Mucosa of descending colon (tissue), 3 donors: ENCODE measurements around the gene SLC5A7. TPM values are rescaled to one million over a fixed set of nuclear protein-coding genes. Genes with fewer than 3 reads are reported as not detected.

Experiments
- ATAC-seq: fragments of 200-7000 bp; cut with Tn5 transposase; one replicate; pipeline ENCODE4 v1.9.1; 2020; ENCODE audit warnings: mild to moderate bottlenecking, moderate library complexity
- DNase-seq, 3 donors: peaks; one replicate each; pipeline ENCODE4 v3.0.0-alpha.2; 2020
- H3K36me3 ChIP-seq: fragments of 200-600 bp; one replicate; pipeline ENCODE4 v1.8.0; 2021; ENCODE audit warnings: low read depth, mild to moderate bottlenecking
- H3K4me1 ChIP-seq: fragments of 200-600 bp; one replicate; pipeline ENCODE4 v1.8.0; 2021; ENCODE audit warnings: low read depth, mild to moderate bottlenecking
- H3K4me3 ChIP-seq: fragments of 200-600 bp; one replicate; pipeline ENCODE4 v1.8.0; 2021; ENCODE audit warnings: mild to moderate bottlenecking
- H3K9me3 ChIP-seq: fragments of 200-600 bp; one replicate; pipeline ENCODE4 v1.8.0; 2021; ENCODE audit warnings: mild to moderate bottlenecking
- intact Hi-C, 2 donors: fragments of 100-400 bp; cut with DNase I in 1 of 2; cut with micrococcal nuclease in 1 of 2; formaldehyde crosslinking; loops; one replicate each; pipeline versions ENCODE4 v1.11.0 to v1.11.1; 2022; cut with DNase I, micrococcal nuclease
- total RNA-seq, 3 donors: library from RNA; stranded (reverse); fragmentation: NEBNext Ultra II Directional in 2 of 3; extraction: Animal tissue kit (Norgen Biotek cat#: 25700) in 2 of 3; gene quantifications; one replicate each; pipeline versions ENCODE4 v1.2.1 to v1.2.4, GENCODE V29; 2021 to 2023
- TF ChIP-seq, protein P1 (sequence below): fragments of 200-600 bp; IDR thresholded peaks from one replicate; pipeline ENCODE4 v1.8.0; 2022; ENCODE audit warnings: antibody characterized with exemption, mild to moderate bottlenecking
- donor health status: DM: no; HTN: no; CAD: no; lungs with moderate emphysema.
- donor health status: DM: no; HTN: no; CAD: no.
- donor health status: DM: no; HTN: yes; CAD: no.

Gene SLC5A7
- total RNA-seq, 3 donors from 2014 or later = 0.12 to 3.6 TPM; not detected in 1

DNA sequence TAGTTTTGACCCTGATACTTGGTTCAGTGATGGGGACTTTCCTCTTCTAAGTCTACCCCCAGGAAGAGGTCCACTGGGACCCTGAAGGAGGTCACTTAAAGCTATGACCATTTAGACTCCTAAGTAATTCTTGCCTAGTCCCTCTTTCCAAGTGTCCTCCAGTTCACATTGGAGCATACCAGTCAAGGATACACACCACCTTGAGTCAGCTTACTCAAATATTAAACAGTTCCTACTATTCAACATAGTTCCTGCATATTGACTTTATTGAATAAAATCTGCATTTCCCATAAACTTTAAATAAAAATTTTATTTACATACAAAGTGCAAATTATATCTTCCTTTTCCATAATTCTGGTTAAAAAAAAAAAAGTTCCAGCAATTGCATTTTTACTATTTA lies 36.3 kb downstream of the SLC5A7 start:
- Histone ChIP-seq H3K36me3 (no peaks in the 10 kb centered on the region), H3K4me3 (no peak overlapping the region), H3K9me3 (no peaks in the 10 kb centered on the region), H3K4me1 (no peaks in the 10 kb centered on the region)
- intact Hi-C loops = no loop called here
- ATAC-seq (no peak), DNase-seq (no peak)
- TF ChIP-seq, protein P1, sequence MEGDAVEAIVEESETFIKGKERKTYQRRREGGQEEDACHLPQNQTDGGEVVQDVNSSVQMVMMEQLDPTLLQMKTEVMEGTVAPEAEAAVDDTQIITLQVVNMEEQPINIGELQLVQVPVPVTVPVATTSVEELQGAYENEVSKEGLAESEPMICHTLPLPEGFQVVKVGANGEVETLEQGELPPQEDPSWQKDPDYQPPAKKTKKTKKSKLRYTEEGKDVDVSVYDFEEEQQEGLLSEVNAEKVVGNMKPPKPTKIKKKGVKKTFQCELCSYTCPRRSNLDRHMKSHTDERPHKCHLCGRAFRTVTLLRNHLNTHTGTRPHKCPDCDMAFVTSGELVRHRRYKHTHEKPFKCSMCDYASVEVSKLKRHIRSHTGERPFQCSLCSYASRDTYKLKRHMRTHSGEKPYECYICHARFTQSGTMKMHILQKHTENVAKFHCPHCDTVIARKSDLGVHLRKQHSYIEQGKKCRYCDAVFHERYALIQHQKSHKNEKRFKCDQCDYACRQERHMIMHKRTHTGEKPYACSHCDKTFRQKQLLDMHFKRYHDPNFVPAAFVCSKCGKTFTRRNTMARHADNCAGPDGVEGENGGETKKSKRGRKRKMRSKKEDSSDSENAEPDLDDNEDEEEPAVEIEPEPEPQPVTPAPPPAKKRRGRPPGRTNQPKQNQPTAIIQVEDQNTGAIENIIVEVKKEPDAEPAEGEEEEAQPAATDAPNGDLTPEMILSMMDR = no peak

DNA sequence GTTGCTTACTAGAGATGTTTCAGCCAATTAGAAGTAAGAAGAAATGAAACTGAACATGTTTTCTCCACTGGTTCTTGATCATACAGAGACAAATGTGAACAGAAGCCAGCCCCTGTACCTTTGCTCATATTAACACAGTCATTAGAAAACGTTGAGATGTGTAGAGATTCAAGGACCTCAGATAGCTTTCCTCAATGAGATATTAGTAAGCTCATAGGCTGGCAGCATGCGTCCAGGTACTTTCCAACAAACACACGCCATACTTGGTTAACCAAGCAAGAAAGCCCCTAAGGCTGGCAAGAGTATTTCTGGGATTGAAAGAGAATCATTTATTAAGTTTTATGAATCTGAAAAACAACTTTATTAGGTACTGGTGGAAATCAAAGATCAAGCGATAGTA lies 37.5 kb downstream of the SLC5A7 start:
- ATAC-seq (no peak), DNase-seq (no peak)
- Histone ChIP-seq H3K9me3 (no peaks in the 10 kb centered on the region), H3K4me3 (no peak overlapping the region), H3K36me3 (no peaks in the 10 kb centered on the region), H3K4me1 (no peaks in the 10 kb centered on the region)
- TF ChIP-seq, protein P1 = no peak
- intact Hi-C loops = no loop called here

DNA sequence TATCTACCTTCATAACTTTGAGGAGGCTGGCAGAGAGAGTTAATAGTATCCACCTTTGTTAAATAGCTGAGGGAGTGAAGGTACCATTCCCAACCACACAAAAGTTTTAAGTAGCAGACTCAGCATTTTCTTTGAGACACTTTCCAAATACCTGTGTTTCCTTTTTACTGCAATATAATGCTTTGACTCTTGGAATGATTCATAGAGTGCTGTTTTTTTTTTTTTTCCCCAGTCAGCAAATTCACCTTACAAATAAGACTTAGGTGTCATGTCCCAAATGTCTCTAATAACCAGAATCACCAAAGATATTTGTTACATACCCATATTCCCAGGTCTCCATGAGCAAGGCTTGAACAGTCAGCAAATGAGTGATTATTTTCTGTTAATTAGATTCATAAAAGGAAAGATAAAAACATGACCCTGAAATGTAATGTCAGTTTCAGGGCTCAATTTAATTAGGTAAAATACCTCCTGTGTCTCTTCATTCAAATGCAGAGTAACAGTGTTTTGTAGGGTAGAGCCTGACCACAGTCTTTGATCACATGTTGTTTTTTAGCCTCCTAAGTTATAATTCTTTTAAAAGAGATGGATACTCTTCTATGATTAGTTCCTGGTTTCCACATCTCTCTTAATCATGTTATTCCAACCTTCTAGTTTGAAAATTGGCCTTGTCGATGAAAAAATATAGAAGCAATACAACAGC lies 39.9 kb downstream of the SLC5A7 start:
- no peaks in the 10 kb centered on the region for H3K4me1 ChIP-seq
- H3K36me3 ChIP-seq = no peaks in the 10 kb centered on the region
- no peak for DNase-seq
- no peaks in the 10 kb centered on the region for H3K9me3 ChIP-seq
- TF ChIP-seq, protein P1 = no peak
- intact Hi-C loops = no loop called here
- no peak overlapping the region for H3K4me3 ChIP-seq
- no peak for ATAC-seq

DNA sequence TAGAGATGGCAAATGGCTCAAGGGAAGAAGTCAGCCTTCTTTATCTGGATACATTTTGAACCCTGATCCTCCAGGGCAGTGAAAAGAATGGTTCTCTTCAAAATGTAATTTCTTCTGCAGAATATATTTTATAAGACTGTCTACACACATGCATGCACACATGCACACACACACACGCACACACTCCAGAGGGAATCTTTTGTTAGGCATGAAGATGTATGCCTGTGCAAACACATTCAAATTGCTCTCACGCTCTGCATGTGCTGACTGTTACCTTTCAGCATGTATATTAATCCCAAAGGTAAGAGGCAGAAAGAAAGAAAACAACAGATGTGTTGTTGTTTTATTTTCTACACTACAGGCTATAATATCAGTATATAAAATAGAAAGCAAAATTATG lies 43.2 kb downstream of the SLC5A7 start:
- Histone ChIP-seq H3K4me3 (no peak overlapping the region), H3K4me1 (no peaks in the 10 kb centered on the region), H3K9me3 (no peaks in the 10 kb centered on the region), H3K36me3 (no peaks in the 10 kb centered on the region)
- DNase-seq (no peak), ATAC-seq (no peak)
- intact Hi-C loops = no loop called here
- TF ChIP-seq, protein P1 = no peak

DNA sequence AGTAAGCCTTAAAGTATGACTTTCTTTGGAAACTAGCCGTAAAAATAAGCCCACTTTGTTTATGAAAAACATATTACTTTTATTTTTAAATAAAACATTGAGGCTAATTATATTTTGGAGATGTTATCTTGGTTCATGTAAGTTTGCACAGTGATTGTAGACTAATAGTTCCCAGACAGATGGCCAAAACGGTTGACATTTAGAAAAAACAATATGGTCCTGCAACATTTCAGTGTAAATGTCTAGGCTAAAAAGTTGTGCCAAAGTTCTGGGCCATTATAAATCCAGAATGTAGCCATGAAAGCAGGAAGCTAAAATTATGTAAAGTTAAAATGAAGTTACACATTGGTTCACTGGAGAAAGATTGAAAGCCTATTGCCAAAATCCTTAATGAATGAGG lies 43.6 kb downstream of the SLC5A7 start:
- TF ChIP-seq, protein P1 = no peak
- no peaks in the 10 kb centered on the region for H3K4me1 ChIP-seq
- intact Hi-C loops = no loop called here
- no peaks in the 10 kb centered on the region for H3K9me3 ChIP-seq
- no peak overlapping the region for H3K4me3 ChIP-seq
- H3K36me3 ChIP-seq = no peaks in the 10 kb centered on the region
- ATAC-seq (no peak), DNase-seq (no peak)

DNA sequence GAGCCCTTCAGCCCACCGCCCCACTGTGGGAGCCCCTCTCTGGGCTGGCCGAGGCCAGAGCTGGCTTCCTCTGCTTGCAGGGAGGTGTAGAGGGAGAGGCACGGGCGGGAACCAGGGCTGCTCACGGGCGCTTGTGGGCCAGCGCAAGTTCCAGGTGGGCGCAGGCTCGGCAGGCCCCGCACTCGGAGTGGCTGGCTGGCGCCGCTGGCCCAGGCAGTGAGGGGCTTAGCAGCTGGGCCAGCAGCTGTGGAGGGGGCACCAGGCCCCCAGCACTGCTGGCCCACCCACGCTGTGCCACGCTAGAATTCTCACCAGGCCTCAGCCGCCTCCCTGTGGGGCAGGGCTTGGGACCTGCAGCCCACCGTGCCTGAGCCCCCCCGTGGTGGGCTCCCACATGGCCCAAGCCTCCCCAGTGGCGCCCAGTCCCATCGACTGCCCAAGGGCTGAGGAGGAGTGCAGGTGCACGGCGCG lies 45.2 kb downstream of the SLC5A7 start:
- intact Hi-C loops = no loop called here
- Histone ChIP-seq H3K4me1 (no peaks in the 10 kb centered on the region), H3K36me3 (no peaks in the 10 kb centered on the region), H3K9me3 (no peaks in the 10 kb centered on the region), H3K4me3 (no peak overlapping the region)
- TF ChIP-seq, protein P1 = no peak
- DNase-seq (peak in 1 of 3 donors; percentile 46), ATAC-seq (no peak)
